Measurements from ENCODE around the gene SCG5.

SCG5 gene

DNA sequence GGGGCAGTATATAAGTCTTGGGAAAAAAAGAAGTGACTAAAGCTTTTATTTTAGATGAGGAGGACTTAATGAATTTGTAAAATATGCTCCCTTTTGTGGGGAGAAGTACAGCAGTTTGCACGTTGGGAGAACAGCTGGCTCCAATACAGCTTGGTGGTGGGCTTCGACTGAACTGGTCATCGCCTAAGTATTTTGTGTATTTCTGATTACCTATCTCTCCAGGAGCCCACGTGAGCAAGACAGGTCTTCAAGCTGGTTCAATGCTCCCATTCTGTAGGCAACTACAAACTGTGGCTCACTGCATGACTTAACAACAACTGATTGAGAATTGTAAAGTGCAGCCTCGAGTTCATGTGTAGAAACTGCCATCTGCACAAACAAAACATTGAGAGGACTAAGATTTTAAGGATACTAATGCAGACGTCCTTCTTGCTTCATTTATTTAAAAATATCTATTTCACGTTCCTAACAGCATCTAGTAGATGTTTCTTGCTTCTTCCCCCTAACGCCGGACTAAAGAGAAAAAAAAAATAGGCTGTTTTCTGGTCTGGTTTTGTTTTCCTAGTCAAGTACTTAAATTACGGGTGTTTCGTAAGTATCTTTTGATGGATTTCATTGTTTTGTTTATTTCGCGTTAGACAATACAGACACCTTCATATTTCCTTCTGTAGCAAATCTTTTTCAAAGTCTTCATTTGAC, 74.9 kb downstream of the SCG5 start:
- H3F3A ChIP-seq (ENCODE audit: insufficient read depth, low read length) = no peaks in the 10 kb centered on the region

GRCh38 chr15:32716915-32717425, 75.5 kb downstream of the SCG5 start:
- H3K4me2 ChIP-seq (ENCODE audit: low read length) = no peak overlapping the region
- H3K4me3 ChIP-seq (ENCODE audit: low read depth, low read length, poor library complexity, severe bottlenecking) = no peak overlapping the region
- no peaks in the 10 kb centered on the region for H3K9me3 ChIP-seq (ENCODE audit: low read length)
- H3F3A ChIP-seq (ENCODE audit: insufficient read depth, low read length) = no peaks in the 10 kb centered on the region
- no peak overlapping the region for H2AFZ ChIP-seq (ENCODE audit: low read length)
- H3K9ac ChIP-seq (ENCODE audit: low read length) = no peak overlapping the region
- no peak for TF ChIP-seq CTCF (IDR thresholded peaks at IDR 0.05; ENCODE audit: low read length)
- no peaks in the 10 kb centered on the region for H3K4me1 ChIP-seq (ENCODE audit: insufficient read depth, low read length, severe bottlenecking)
- no peaks in the 10 kb centered on the region for H3K36me3 ChIP-seq (ENCODE audit: insufficient read depth, low read length)
- H3K9me2 ChIP-seq (ENCODE audit: low read depth, low read length) = no peaks in the 10 kb centered on the region
- no peak overlapping the region for H3K27ac ChIP-seq (ENCODE audit: low read depth, low read length, poor library complexity, severe bottlenecking)
- no peaks in the 10 kb centered on the region for H3K27me3 ChIP-seq (ENCODE audit: insufficient read depth, low read length)
- no peaks in the 10 kb centered on the region for H3K79me2 ChIP-seq (ENCODE audit: insufficient read depth, low read length)
- no peaks in the 10 kb centered on the region for H4K20me1 ChIP-seq (ENCODE audit: insufficient read depth, low read length)

More for the DNA sequence above, 74.9 kb downstream of the SCG5 start:
- Histone ChIP-seq H3K36me3 (ENCODE audit: insufficient read depth, low read length) (no peaks in the 10 kb centered on the region), H2AFZ (ENCODE audit: low read length) (no peak overlapping the region), H3K9ac (ENCODE audit: low read length) (no peak overlapping the region), H3K4me3 (ENCODE audit: low read depth, low read length, poor library complexity, severe bottlenecking) (no peak overlapping the region), H3K4me2 (ENCODE audit: low read length) (no peak overlapping the region), H3K4me1 (ENCODE audit: insufficient read depth, low read length, severe bottlenecking) (no peaks in the 10 kb centered on the region), H3K27ac (ENCODE audit: low read depth, low read length, poor library complexity, severe bottlenecking) (no peak overlapping the region), H3K9me3 (ENCODE audit: low read length) (no peaks in the 10 kb centered on the region), H3K27me3 (ENCODE audit: insufficient read depth, low read length) (no peaks in the 10 kb centered on the region), H4K20me1 (ENCODE audit: insufficient read depth, low read length) (no peaks in the 10 kb centered on the region), H3K9me2 (ENCODE audit: low read depth, low read length) (no peaks in the 10 kb centered on the region), H3K79me2 (ENCODE audit: insufficient read depth, low read length) (no peaks in the 10 kb centered on the region)
- no peak for TF ChIP-seq CTCF (IDR thresholded peaks at IDR 0.05; ENCODE audit: low read length)
- TF ChIP-seq EZH2 (IDR thresholded peaks at IDR 0.05; ENCODE audit: borderline replicate concordance, low read length) = no peak

DNA sequence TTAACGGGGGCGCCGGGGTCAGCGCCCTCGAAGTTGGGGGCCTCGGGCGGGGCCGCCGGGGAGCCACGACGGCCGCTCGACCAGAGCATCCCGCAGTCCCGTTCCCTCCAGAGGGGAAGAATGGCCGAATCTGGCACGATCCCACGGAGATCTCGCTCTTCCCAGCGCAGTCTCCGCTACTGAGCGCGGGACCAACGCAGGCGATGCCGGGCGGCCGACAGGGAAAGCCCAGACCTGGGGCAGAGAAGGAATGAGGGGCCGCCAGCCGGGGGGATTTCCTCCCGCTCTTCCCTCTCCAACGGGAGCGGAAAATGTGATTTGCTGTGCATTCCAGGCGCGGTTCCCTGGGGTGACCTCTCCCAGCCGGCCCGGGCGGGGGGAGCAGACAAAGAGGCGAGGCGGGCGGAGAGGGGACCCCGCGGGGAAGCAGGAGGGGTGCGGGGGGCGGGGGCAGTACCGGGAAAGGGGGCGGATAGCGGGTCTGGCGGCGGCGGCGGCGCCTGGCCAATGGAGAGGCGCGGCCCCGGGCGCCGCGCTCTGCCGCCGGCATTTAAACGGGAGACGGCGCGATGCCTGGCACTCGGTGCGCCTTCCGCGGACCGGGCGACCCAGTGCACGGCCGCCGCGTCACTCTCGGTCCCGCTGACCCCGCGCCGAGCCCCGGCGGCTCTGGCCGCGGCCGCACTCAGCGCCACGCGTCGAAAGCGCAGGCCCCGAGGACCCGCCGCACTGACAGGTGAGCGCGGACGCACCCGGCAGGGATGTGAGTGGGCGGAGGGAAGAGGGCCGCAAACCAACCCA, 76.1 kb downstream of the SCG5 start, which contains the start of gene GREM1:
Gene GREM1 (plus strand): TSS at position 579 of the 801 bp plus-strand sequence. CDS start 12,687 bp downstream, outside the sequence.
- H3K4me1 ChIP-seq (ENCODE audit: insufficient read depth, low read length, severe bottlenecking) = no peaks in the 10 kb centered on the region
- H3F3A ChIP-seq (ENCODE audit: insufficient read depth, low read length) = no peaks in the 10 kb centered on the region
- H3K27me3 ChIP-seq (ENCODE audit: insufficient read depth, low read length) = no peaks in the 10 kb centered on the region
- H3K36me3 ChIP-seq (ENCODE audit: insufficient read depth, low read length) = no peaks in the 10 kb centered on the region
- no peak within 1 kb of the TSS for H3K4me2 ChIP-seq (ENCODE audit: low read length)
- no peak within 1 kb of the TSS for H3K9ac ChIP-seq (ENCODE audit: low read length)
- no peaks in the 10 kb centered on the region for H3K79me2 ChIP-seq (ENCODE audit: insufficient read depth, low read length)
- H4K20me1 ChIP-seq (ENCODE audit: insufficient read depth, low read length) = no peaks in the 10 kb centered on the region
- no peak for TF ChIP-seq EZH2 (IDR thresholded peaks at IDR 0.05; ENCODE audit: borderline replicate concordance, low read length)
- no peak for TF ChIP-seq CTCF (IDR thresholded peaks at IDR 0.05; ENCODE audit: low read length)
- no peak within 1 kb of the TSS for H2AFZ ChIP-seq (ENCODE audit: low read length)
- H3K4me3 ChIP-seq (ENCODE audit: low read depth, low read length, poor library complexity, severe bottlenecking) = no peak within 1 kb of the TSS
- no peaks in the 10 kb centered on the region for H3K9me2 ChIP-seq (ENCODE audit: low read depth, low read length)
- no peak within 1 kb of the TSS for H3K27ac ChIP-seq (ENCODE audit: low read depth, low read length, poor library complexity, severe bottlenecking)
- no peaks in the 10 kb centered on the region for H3K9me3 ChIP-seq (ENCODE audit: low read length)

All from OCI-LY1 (cell line).